Sigmoid colon (tissue), 4 donors: ENCODE results near the gene RBM47.
"Not testable (repeated sequence)": the region's sequence is repeated elsewhere in the genome, so short reads cannot be mapped to it uniquely, and the experiment has no call there.

ENCODE experiments used
- CTCF ChIP-seq, 4 experiments: fragments of 450-650 bp in 3 of 4; fragments of 200-600 bp in 1 of 4; IDR thresholded peaks; one replicate each; pipeline ENCODE4 v1.5.1; 2016 to 2019; ENCODE audit warnings: antibody characterized with exemption in 4 of 4, mild to moderate bottlenecking in 3 of 4, moderate library complexity in 2 of 4
- POLR2AphosphoS5 ChIP-seq, 4 donors: sonication (generic); formaldehyde crosslinking; IDR thresholded peaks; one replicate each; pipeline ENCODE4 v1.6.1; 2017; ENCODE audit warnings: antibody characterized with exemption in 4 of 4

DNA sequence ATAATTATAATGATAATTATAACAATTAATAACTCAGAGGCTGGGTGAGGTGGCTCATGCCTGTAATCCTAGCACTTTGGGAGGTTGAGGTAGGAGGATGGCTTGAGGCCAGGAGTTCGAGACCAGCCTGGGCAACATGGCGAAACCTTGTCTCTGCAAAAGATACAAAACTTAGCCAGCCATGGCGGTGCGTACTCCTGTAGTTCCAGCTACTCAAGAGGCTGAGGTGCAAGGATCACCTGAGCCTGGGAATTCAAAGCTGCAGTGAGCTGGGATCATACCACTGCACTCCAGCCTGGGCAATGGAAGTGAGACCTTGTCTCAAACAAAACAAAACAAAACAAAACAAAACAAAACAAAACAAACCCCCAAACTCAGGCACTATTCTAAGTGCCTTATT is 201.8 kb downstream of the RBM47 start:
- TF ChIP-seq POLR2AphosphoS5, CTCF (IDR thresholded peaks at IDR 0.05): not testable (repeated sequence)
